GM12864 (cell line): ENCODE data around the gene REXO5.
"Not testable (repeated sequence)": the region's sequence is repeated elsewhere in the genome, so short reads cannot be mapped to it uniquely, and the experiment has no call there.

ENCODE experiments used
- DNase-seq: peaks from one replicate; pipeline ENCODE4 v3.0.0-alpha.2; 2011; ENCODE audit warnings: low read depth
- H3K4me3 ChIP-seq: 2 replicates; pipeline ENCODE4 v1.5.1; 2011; ENCODE audit warnings: mild to moderate bottlenecking, low read depth, low read length, control low read depth
- TF ChIP-seq, protein P1 (sequence below): IDR thresholded peaks from 2 replicates; pipeline ENCODE4 v1.5.1; 2011; ENCODE audit warnings: low read depth, mild to moderate bottlenecking, moderate library complexity, low read length, control low read depth, inconsistent platforms; ENCODE audit errors: missing control alignments

Gene REXO5

DNA sequence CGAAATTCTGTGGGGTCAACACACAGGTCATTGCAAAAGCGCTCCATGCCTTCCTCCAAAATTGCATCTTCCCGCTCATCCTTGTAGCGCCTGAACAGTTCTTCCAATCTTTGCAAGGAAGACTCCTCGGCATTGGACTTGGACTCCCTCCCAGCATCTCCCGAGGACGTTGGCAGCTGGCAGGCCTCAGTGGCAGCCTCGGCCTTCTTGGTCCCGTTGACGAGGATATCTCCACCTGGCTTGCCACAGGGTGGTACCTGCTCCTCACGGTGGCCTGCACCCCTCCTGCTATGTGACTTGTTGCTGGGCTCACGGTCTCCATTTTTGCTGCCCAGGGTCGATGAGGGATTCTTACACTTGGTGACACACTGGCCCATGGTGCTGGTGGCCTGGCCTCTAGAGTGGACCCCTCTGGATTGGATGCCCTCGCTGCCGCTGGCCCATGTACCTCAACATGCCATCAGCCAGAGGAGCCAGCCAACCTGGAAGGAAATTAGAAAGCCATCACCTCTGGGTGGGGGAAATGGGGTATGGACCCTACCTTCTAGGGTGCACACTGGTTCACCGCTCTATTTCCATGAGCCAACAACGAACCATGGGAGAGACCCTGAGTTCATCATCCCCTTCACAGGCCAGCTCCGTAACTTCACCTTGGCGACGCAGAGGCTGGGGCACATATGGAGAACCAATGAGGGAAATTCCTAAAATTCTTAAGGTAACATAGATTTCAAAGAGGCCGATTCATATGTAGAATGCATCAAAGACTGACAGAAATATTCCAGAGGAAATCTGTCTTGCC lies 56.0 kb downstream of the REXO5 start:
- DNase-seq: no peak
- TF ChIP-seq, protein P1, sequence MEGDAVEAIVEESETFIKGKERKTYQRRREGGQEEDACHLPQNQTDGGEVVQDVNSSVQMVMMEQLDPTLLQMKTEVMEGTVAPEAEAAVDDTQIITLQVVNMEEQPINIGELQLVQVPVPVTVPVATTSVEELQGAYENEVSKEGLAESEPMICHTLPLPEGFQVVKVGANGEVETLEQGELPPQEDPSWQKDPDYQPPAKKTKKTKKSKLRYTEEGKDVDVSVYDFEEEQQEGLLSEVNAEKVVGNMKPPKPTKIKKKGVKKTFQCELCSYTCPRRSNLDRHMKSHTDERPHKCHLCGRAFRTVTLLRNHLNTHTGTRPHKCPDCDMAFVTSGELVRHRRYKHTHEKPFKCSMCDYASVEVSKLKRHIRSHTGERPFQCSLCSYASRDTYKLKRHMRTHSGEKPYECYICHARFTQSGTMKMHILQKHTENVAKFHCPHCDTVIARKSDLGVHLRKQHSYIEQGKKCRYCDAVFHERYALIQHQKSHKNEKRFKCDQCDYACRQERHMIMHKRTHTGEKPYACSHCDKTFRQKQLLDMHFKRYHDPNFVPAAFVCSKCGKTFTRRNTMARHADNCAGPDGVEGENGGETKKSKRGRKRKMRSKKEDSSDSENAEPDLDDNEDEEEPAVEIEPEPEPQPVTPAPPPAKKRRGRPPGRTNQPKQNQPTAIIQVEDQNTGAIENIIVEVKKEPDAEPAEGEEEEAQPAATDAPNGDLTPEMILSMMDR: no peak
- no peak overlapping the region for H3K4me3 ChIP-seq

DNA sequence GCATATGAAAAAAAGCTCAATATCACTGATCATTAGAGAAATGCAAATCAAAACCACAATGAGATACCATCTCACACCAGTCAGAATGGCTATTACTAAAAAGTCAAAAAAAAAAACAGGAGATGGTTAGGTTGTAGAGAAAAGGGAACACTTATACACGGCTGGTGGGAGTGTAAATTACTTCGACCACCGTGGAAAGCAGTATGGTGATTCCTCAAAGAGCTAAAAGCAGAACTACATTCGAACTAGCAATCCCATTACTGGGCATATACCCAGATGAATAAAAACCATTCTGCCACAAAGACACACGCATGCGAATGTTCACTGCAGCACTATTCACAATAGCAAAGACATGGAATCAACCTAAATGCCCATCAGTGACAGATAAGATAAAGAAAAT lies 58.0 kb downstream of the REXO5 start:
- not testable (repeated sequence) for DNase-seq, H3K4me3 ChIP-seq

DNA sequence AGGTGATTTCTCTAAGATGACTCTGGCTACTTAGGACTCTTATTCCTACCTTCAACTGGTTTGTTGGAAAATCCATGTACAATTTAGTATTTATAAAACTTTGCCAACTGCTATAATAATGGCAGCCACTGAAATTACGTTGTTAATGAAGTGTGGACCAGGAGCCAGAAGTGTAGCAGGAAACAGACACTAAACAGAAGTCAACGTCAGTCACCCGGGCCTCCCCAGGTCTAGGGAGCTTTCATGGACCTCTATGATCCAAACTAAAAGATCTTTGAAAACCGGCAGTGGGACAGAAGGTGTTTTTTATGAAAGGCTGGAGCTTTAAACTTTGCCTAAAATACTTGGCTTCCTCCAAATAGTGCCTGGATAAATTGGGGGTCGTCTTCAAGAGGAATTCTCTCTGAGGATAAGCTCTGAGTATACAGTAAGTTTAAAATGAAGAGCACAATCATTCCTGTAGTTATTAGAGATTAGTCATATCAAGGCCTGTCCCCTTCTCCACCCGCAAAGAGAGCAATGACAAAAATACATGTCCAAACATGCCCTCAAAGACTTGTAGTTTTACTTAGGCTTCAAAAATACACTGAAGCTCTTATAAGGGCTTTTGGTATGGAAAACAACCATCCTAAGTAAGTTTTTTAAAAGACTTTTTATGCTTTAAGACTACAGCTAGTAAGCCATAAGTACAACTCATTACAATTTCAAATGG lies 59.2 kb downstream of the REXO5 start:
- H3K4me3 ChIP-seq: no peak overlapping the region
- TF ChIP-seq, protein P1: no peak
- peak; percentile 55 for DNase-seq

DNA sequence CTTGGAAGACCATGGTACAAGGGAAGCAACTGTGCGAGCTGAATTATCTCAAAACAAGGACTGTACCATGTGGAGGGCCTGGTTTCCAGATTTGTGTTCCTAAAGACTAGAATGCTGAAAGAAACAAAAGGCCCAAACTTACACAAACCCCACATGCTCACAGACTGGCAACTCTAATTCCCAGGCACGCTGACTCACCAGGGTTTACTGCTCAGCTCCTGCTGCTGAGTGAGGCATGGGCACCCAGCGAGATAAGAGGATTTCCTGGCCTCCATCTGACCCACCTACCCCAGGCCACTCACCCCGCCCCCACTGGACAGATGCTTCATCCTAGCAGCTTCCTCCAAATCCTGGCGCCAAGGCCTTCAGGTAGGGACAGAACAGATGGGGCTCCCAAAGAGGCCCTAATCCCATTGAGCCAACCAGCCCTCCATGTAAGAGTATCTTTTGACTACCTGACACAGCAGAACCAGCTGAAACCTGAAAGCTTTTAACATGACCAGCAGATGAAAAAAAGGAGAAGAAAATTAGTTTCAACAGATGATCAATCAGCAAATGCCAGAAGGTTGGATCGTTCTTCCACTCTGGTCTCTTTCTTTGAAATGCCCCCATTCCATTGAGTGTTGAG lies 59.9 kb downstream of the REXO5 start:
- TF ChIP-seq, protein P1: no peak
- no peak for DNase-seq
- no peak overlapping the region for H3K4me3 ChIP-seq

DNA sequence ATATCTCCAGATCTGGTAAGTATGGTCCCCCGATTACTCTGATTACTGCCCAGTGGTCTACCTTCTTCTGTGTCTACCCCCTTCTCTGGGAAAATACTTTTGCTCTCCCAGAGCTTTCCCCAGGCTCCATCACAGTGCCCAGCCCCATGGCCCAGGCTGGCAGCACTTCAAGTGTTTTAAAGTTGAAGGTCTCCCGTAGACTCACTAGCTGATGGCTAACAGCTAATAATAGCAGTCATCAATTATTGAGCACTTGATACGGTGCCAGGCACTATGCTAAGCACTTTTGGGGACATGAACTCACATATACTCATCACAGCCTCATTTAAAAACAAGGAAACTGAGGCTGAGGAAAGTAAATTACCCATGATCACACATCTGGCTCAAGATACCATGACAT lies 60.5 kb downstream of the REXO5 start:
- no peak overlapping the region for H3K4me3 ChIP-seq
- TF ChIP-seq, protein P1: no peak
- DNase-seq: no peak

DNA sequence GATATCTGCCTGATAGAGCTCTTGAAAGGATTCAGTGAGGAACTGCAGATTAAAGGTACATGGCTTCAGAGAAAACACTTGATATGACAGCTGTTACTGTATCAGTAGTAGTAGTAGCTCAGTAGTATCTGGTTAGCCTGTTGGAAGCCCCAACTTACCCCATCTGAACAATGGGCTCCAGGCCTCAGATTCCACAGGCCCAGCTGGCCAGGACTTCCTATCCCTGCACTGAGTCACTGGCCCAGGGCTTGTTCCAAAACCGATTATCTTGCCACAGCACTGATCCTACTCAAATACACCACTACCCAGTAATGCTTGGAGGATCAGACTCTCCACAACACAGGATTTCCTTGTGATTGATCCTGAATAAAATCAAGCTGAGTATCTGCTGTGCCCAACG lies 61.3 kb downstream of the REXO5 start:
- DNase-seq: no peak
- H3K4me3 ChIP-seq: no peak overlapping the region
- TF ChIP-seq, protein P1: no peak

DNA sequence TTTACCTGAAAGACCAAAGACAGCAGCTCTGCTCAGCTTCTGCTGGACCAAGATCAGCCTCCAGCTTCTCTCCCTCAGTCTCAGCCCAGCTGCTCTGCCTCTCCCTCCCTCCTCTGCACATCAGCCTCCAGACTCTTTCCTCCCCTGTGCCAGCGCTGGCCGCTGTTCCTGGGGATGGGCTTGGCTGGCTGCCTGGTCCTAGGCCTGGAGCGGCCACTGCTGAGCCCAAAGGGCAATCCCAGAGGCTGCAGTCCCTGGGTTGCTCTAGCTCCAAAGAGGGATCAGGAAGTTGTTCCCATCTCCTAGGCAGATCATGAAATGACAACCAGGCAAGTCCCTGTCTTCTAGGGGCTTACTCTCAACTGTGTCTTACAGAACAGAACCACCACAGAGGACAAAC lies 62.6 kb downstream of the REXO5 start:
- DNase-seq: no peak
- no peak overlapping the region for H3K4me3 ChIP-seq
- TF ChIP-seq, protein P1: no peak
